Limb (tissue), 2 donors: ENCODE data around the gene DCP1B.

Source experiments
- DNase-seq, 2 donors: peaks; one replicate each; pipeline ENCODE4 v3.0.0-alpha.2; 2016; ENCODE audit errors: extremely low spot score in 2 of 2

The DCP1B gene

GRCh38 chr12:1906579-1906978 is 97.7 kb downstream of the DCP1B start:
- DNase-seq: no peak

- no peak for DNase-seq
Observed at GRCh38 chr12:1904875-1905274, 99.4 kb downstream of the DCP1B start.

- DNase-seq: no peak
Observed at GRCh38 chr12:1896964-1897363, 107.3 kb downstream of the DCP1B start.
